Epidermal melanocyte (primary cell): Measurements from ENCODE around the gene ASMT.
"Not testable (repeated sequence)": the region's sequence is repeated elsewhere in the genome, so short reads cannot be mapped to it uniquely, and the experiment has no call there.

Experiments
- DNase-seq: peaks from one replicate; pipeline ENCODE4 v3.0.0; 2011; ENCODE audit warnings: low spot score; ENCODE audit not compliant: insufficient read length

The ASMT gene

GRCh38 chrX:1614927-1615326, at the start of gene ASMT:
Gene ASMT, plus strand, starts transcription at chrX:1615059. Its CDS starts 141 bp downstream, at chrX:1615200.
- no peak for DNase-seq

GRCh38 chrX:1574181-1574580, 40.7 kb upstream of the ASMT start:
- DNase-seq: not testable (repeated sequence)

GRCh38 chrX:1576201-1576992, 38.5 kb upstream of the ASMT start:
- DNase-seq: no peak

- no peak for DNase-seq
These were observed 37.0 kb upstream of the ASMT start for GRCh38 chrX:1577845-1578244.

GRCh38 chrX:1578511-1579173, 36.2 kb upstream of the ASMT start:
- DNase-seq: no peak

GRCh38 chrX:1581132-1581531, 33.7 kb upstream of the ASMT start:
- no peak for DNase-seq

- DNase-seq: no peak
These were observed 32.0 kb upstream of the ASMT start for GRCh38 chrX:1582686-1583437.

GRCh38 chrX:1584237-1585011, 30.4 kb upstream of the ASMT start:
- DNase-seq: no peak

GRCh38 chrX:1587161-1587560, 27.7 kb upstream of the ASMT start:
- no peak for DNase-seq

- DNase-seq: no peak
These were observed 25.3 kb upstream of the ASMT start for GRCh38 chrX:1589356-1590130.

- DNase-seq: peak; percentile 96
These were observed 23.6 kb upstream of the ASMT start, which contains the start of gene AKAP17A for GRCh38 chrX:1591102-1591862. Gene AKAP17A, plus strand, starts transcription at chrX:1591604. Its CDS starts 1,859 bp downstream, at chrX:1593463.

GRCh38 chrX:1591863-1592469, 22.9 kb upstream of the ASMT start:
- no peak for DNase-seq

GRCh38 chrX:1592470-1593142, 22.3 kb upstream of the ASMT start:
- DNase-seq: peak; percentile 60

- no peak for DNase-seq
These were observed 21.3 kb upstream of the ASMT start for GRCh38 chrX:1593286-1594271.

- DNase-seq: no peak
These were observed 19.2 kb upstream of the ASMT start for GRCh38 chrX:1595711-1596060.

- DNase-seq: no peak
These were observed 18.0 kb upstream of the ASMT start for GRCh38 chrX:1596676-1597344.
